DND-41 (cell line): Measurements from ENCODE around the gene KRTAP24-1.

ENCODE experiments used
- CTCF ChIP-seq: IDR thresholded peaks from 2 replicates; pipeline ENCODE4 v1.5.1; 2012; ENCODE audit warnings: borderline replicate concordance, low read length, moderate library complexity, mild to moderate bottlenecking; ENCODE audit not compliant: poor library complexity, severe bottlenecking; ENCODE audit errors: extremely low read depth
- EZH2 ChIP-seq: IDR thresholded peaks from 3 replicates; pipeline ENCODE4 v1.6.1; 2012; ENCODE audit warnings: borderline replicate concordance, low read depth, mild to moderate bottlenecking, moderate library complexity, low read length, inconsistent platforms; ENCODE audit not compliant: severe bottlenecking

- TF ChIP-seq CTCF (no peak), EZH2 (no peak)
Observed at GRCh38 chr21:30320215-30320614, 37.5 kb upstream of the KRTAP24-1 start, which contains the start of gene KRTAP26-1.
